Cardiac muscle cell (in vitro differentiated cells and primary cell): ENCODE results near the gene XRCC1. TPM values are rescaled to one million over a fixed set of nuclear protein-coding genes. Genes with fewer than 3 reads are reported as not detected.
A peak's percentile ranks its signal among the peaks of the same experiment; 100 is the strongest.

Experiments
- DNase-seq, 2 donors: peaks; one replicate each; pipeline versions ENCODE4 v3.0.0 to v3.0.0-alpha.2; 2010 to 2017; ENCODE audit warnings: low read depth in 1 of 2, low spot score in 1 of 2
- H3K27ac ChIP-seq: fragments of 200-600 bp; sonication (generic); 2 replicates; pipeline ENCODE4 v1.5.1; 2016
- H3K27me3 ChIP-seq: fragments of 200-600 bp; sonication (generic); 2 replicates; pipeline ENCODE4 v1.6.0; 2016; ENCODE audit warnings: control low read depth
- H3K36me3 ChIP-seq: fragments of 200-600 bp; sonication (generic); 2 replicates; pipeline ENCODE4 v1.5.1; 2016; ENCODE audit warnings: control low read depth
- H3K4me1 ChIP-seq: fragments of 200-600 bp; sonication (generic); 2 replicates; pipeline ENCODE4 v1.8.1; 2017; ENCODE audit warnings: low read depth, mild to moderate bottlenecking, mixed run types
- H3K4me3 ChIP-seq: fragments of 200-600 bp; sonication (generic); 2 replicates; pipeline ENCODE4 v1.5.1; 2016; ENCODE audit warnings: mild to moderate bottlenecking
- H3K9me3 ChIP-seq: fragments of 200-600 bp; sonication (generic); 2 replicates; pipeline ENCODE4 v1.5.1; 2017; ENCODE audit warnings: low read depth, mild to moderate bottlenecking, control low read depth
- CTCF ChIP-seq: IDR thresholded peaks from 2 replicates; pipeline ENCODE4 v1.5.1; 2012; ENCODE audit warnings: low read depth, mild to moderate bottlenecking, low read length
- polyA plus RNA-seq: library from polyadenylated mRNA; unstranded; fragments of >200 nt; fragmentation: Nextera tagmentation; extraction: Ambion mirVana; gene quantifications from 2 replicates; pipeline ENCODE4 v1.2.1, GENCODE V29; 2016
- total RNA-seq: library from RNA; depleted of rRNA; stranded (reverse); fragments of >200 nt; gene quantifications from 2 replicates; pipeline ENCODE4 v1.2.3, GENCODE V29; 2016

The XRCC1 gene
- total and polyA plus RNA-seq, 2 experiments from 2014 or later = 52.0 to 82.5 TPM

GRCh38 chr19:43569657-43570056 is 5.7 kb downstream of the XRCC1 start:
- H3K36me3 ChIP-seq = peaks cover 4% of the 10 kb centered on the region
- no peaks in the 10 kb centered on the region for H3K4me1 ChIP-seq
- no peaks in the 10 kb centered on the region for H3K27me3 ChIP-seq
- H3K4me3 ChIP-seq = no peak overlapping the region
- no peaks in the 10 kb centered on the region for H3K9me3 ChIP-seq
- DNase-seq = no peak
- H3K27ac ChIP-seq = no peak overlapping the region
- TF ChIP-seq CTCF = no peak

GRCh38 chr19:43564800-43565199 is 10.5 kb downstream of the XRCC1 start:
- H3K4me1 ChIP-seq = no peaks in the 10 kb centered on the region
- DNase-seq = no peak

GRCh38 chr19:43563816-43564457 is 11.4 kb downstream of the XRCC1 start:
- Histone ChIP-seq H3K27ac (no peak overlapping the region), H3K27me3 (no peaks in the 10 kb centered on the region), H3K36me3 (peaks cover 6% of the 10 kb centered on the region), H3K9me3 (no peaks in the 10 kb centered on the region), H3K4me1 (no peaks in the 10 kb centered on the region), H3K4me3 (no peak overlapping the region)
- TF ChIP-seq CTCF = no peak
- no peak for DNase-seq

More at GRCh38 chr19:43564800-43565199, 10.5 kb downstream of the XRCC1 start:
- no peaks in the 10 kb centered on the region for H3K9me3 ChIP-seq
- H3K36me3 ChIP-seq = peaks cover 6% of the 10 kb centered on the region
- H3K27ac ChIP-seq = no peak overlapping the region
- TF ChIP-seq CTCF = no peak
- no peaks in the 10 kb centered on the region for H3K27me3 ChIP-seq
- no peak overlapping the region for H3K4me3 ChIP-seq

- Histone ChIP-seq H3K4me1 (no peaks in the 10 kb centered on the region), H3K4me3 (no peak overlapping the region), H3K27ac (no peak overlapping the region), H3K27me3 (no peaks in the 10 kb centered on the region), H3K9me3 (no peaks in the 10 kb centered on the region), H3K36me3 (peaks cover 12% of the 10 kb centered on the region)
- no peak for TF ChIP-seq CTCF
- DNase-seq = peak in 1 of 2 donors; percentile 88
These were observed 12.6 kb downstream of the XRCC1 start for GRCh38 chr19:43562698-43563241.

GRCh38 chr19:43562226-43562697 is 13.1 kb downstream of the XRCC1 start:
- Histone ChIP-seq H3K36me3 (peaks cover 12% of the 10 kb centered on the region), H3K27ac (no peak overlapping the region), H3K4me1 (no peaks in the 10 kb centered on the region), H3K9me3 (no peaks in the 10 kb centered on the region), H3K27me3 (no peaks in the 10 kb centered on the region), H3K4me3 (no peak overlapping the region)
- no peak for DNase-seq
- no peak for TF ChIP-seq CTCF
